GM12873 (cell line): ENCODE results near the gene PFN1.

Experiments used
- CTCF ChIP-seq: IDR thresholded peaks from 2 replicates; pipeline ENCODE4 v1.5.1; 2012; ENCODE audit warnings: low read depth, mild to moderate bottlenecking, moderate library complexity, low read length, control low read depth; ENCODE audit not compliant: insufficient read depth; ENCODE audit errors: missing control alignments

PFN1 gene

GRCh38 chr17:4947411-4948165, 742 bp downstream of the PFN1 start:
- no peak for TF ChIP-seq CTCF

GRCh38 chr17:4947010-4947410, 1.3 kb downstream of the PFN1 start:
- no peak for TF ChIP-seq CTCF

GRCh38 chr17:4946312-4946976, 1.9 kb downstream of the PFN1 start:
- no peak for TF ChIP-seq CTCF

GRCh38 chr17:4945944-4946280, 2.4 kb downstream of the PFN1 start:
- TF ChIP-seq CTCF = no peak

DNA sequence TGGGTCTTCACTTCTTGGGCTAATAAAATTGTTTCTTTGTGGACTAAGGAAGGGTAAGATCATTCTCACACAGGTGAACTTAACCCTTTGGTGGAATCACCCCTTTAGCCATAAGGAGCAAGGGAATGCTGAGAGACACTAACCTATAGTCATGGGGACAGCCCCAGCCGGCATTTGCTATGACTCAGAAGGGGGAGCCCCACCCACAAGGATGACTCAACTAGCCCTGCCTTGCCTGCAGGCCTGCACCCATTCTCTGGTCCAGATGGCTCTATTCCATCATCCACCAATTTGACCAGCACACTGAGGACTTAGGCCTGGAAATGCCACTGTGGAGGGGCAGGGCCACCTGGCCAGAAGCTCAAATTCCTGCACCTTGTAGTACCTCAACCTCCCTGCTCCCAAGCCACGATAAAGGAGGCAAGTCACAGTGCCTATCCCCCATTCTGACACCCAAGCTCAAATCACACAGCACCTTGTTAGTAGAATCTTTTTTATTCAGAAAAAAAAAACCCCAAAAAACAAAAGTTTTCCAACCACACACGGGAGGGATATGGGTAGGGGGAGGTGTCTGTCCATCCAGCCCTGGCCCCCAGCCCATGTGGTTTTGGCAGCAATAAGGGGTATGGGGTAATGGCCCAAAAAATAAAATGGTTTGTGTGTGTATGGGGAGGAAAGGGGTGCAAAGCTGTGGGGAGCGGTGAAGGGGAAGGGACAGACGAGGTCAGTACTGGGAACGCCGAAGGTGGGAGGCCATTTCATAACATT, 3.0 kb downstream of the PFN1 start:
- TF ChIP-seq CTCF = no peak

DNA sequence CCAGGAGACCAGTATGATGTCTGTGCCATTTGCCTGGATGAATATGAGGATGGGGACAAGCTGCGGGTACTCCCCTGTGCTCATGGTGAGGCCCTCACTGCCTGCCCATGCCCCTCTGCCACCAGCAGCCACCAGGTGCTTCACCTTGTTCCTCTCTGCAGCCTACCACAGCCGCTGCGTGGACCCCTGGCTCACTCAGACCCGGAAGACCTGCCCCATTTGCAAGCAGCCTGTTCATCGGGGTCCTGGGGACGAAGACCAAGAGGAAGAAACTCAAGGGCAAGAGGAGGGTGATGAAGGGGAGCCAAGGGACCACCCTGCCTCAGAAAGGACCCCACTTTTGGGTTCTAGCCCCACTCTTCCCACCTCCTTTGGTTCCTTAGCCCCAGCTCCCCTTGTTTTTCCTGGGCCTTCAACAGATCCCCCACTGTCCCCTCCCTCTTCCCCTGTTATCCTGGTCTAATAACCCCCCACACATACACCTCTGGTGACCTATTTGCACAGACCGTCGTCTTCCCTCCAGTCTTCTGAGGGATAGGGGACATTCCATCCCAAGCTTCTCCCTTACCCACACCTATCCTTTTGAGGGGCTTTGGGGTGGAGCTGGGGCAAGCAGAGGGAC, 3.7 kb downstream of the PFN1 start:
- no peak for TF ChIP-seq CTCF

- TF ChIP-seq CTCF = no peak
These were observed 4.2 kb downstream of the PFN1 start for GRCh38 chr17:4944163-4944553.
